ENCODE data around the gene CIITA.

Gene CIITA

DNA sequence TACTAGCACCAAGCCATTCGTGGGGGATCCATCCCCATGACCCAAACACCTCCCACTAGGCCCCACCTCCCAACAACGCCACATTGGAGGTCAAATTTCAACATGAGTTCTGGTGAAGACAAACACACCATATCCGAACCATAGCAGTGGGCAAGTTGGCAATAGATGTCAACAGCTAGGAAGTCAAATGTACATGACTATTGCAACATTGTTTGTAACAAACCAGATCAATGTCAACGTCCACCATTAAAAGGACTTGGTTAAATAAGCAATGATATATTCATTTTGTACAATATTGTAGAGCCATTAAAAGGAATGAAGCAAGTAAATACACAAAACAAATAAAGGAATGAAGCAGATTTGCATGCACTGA is 26.5 kb upstream of the CIITA start:
- DNase-seq, result no peak

DNA sequence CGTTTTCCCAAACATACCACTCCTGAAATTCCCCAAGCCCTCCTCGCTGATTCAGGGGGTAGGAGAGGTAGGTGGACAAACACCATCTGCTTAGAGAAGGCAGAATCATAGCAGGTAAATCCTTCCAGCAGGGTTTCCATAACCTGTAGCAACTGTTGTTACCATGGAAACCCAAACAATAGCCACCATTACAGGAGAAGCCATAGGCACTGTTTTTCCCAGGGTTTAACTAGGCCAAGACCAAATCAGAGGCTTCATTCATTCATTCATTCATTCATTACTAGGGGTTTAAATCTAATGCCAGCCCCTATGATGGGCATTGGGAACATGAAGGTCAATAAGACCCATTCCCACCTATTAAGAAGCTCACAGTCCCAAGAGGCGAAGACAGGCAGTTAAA is 25.5 kb upstream of the CIITA start:
- DNase-seq, result no peak

DNA sequence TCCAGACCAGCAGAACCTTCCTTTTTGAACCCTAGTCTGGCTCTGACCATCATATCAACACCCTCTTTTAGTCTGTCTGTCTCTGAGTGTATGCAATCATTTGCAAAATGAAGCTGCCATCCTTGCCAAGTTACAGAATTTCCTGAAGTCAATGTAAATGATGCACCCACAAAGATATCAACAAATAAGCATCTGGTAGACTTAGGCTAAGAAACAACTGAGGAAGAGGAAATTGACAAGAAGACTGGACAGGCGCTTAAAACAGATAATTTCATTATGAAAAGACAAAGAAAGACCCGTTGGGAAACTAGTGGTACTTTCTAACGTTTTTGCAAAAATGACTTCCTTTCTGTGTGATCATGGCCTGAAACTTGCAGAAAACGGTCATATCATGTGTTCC is 24.7 kb upstream of the CIITA start:
- DNase-seq, result no peak

DNA sequence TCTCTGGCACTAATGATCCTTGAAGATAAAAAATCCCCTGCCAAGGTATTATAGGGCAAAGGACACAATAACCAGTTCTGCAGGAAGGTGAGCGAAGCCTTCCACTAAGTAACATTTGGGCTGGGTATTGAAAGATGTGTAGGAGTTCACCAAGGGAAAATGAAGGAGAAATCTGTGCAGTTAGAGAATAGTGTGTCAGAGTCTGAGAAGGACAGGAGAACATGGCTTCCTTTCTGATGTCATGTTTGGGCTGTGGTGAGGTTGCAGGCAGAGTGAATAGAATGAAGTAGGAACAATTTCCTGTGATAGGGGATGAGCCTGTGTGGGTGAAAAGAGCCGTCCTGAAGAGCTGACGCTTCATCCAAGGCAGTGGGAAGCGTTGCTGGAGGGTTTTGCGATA is 24.1 kb upstream of the CIITA start:
- DNase-seq, result no peak

DNA sequence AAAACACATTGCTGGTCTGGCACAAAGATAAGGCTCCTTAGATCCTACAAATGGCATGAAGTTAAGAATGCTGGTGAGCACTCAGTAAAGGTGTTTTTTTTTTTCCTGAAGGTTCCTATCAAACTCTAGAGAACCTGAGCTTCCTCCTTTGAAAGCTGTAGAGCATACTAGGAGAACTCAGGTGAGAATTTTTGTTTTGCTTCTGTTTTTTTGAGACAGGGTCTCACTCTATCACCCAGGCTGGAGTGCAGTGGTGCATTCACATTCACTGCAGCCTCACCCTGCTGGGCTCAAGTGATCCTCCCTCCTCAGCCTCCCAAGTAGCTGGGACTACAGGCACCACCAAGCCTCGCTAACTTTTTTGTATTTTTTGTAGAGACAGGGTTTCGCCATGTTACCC is 21.0 kb upstream of the CIITA start:
- DNase-seq, result no peak

DNA sequence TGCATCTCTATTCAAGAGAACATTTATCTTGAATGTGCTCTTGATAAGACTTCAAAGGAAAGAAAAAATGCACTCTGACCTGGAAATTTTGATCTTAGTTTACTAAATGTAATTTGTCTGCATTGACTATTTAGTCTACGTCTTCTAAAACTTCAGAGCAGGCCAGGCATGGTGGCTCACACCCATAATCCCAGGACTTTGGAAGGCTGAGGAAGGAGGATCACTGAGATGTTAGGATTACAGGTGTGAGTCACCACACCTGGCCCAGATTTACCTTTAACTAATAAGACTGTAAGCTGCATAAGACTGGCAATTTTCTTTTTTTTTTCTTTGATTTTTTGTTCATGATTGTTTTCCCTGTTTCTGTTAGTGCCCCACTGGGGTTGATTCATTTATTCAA is 18.8 kb upstream of the CIITA start:
- no peak for DNase-seq

DNA sequence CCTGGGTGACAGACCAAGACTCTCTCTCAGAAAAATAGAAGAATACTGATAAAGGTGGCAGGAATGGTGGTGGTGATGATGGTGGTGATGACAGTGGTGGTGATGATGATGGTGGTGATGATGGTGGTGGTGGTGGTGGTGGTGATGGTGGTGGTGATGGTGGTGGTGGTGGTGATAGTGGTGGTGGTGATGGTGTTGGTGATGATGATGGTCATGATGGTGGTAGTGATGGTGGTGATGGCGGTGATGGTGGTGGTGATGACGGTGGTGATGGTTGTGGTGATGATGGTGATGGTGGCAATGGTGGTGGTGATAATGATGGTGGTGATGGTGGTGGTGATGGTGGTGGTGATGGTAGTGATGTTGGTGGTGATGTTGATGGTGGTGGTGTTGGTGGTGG is 18.0 kb upstream of the CIITA start:
- no peak for DNase-seq

DNA sequence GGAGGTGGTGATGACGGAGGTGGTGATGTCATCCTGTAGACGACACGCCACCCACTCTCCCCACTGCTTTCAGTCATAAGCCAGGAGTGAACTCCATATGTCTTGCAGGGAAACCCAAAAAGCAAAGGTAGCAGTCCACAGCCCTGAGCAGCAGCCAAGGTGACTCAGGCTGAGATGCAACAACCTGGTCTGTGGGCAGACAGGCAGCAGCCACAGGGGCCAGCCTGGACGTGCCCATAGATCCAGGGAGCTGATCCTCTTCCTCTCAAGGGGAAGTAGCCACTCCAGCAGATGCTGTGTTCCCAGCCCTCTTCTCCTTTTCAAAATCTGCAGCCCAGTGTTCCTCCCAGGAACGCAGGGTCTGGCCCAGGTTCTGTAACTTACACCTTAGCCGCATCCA is 17.3 kb upstream of the CIITA start:
- DNase-seq, result no peak

DNA sequence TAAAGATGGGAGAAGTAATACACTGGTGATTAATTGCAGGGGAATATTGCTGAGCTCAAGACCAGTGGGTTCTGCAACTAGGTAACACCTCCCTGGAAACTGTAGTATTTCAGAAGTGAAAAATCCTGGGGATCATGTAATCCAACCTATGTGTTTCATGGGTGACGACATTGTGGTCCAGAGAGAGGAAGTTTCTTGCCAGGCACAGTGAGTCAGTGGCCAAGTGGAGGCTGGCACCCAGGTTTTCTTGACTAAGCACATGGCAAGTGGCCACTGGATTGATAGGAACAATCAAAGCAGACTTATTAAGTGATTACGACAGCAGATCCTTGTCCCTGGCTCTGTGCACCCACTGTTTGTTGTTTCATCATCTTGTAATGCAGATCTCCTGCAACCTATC is 14.6 kb upstream of the CIITA start:
- DNase-seq, result no peak

DNA sequence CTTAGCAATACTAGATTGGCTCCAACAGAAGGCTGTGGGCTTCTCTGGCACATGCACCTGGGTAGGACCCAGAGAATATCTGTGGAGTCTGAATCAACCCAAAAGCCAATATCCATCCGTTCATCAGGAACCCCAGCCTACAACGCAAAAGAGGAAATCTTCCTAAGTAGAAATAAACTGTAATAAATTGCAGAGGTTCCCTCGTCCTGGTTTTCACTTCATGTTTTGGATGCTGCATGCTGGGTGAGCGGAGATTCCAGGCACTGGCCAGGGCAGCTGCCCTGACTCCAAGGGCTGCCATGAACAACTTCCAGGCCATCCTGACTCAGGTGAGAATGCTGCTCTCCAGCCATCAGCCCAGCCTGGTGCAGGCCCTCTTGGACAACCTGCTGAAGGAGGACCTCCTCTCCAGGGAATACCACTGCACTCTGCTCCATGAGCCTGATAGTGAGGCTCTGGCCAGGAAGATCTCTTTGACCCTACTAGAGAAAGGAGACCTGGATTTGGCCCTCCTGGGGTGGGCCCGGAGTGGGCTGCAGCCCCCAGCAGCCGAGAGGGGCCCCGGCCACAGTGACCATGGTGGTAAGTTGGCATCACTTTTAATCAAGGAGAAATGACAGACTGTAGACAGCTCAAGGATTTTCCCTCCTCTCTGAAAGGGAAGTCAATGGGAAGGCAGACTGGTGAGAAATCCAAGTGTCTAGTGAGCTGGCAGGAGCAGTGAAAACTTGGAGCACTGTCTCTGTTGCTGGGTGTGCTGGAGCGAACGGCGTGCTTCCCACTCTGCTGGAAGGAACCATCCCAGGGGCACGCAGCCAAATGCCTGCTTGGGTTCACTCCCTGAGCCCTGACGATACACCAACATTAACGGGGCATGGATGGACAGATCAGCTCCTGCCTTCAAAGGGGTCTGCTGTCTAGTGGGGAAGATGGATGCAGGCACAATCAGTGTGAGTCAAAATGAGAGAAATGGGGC is 10.7 kb upstream of the CIITA start:
- no peak for DNase-seq

DNA sequence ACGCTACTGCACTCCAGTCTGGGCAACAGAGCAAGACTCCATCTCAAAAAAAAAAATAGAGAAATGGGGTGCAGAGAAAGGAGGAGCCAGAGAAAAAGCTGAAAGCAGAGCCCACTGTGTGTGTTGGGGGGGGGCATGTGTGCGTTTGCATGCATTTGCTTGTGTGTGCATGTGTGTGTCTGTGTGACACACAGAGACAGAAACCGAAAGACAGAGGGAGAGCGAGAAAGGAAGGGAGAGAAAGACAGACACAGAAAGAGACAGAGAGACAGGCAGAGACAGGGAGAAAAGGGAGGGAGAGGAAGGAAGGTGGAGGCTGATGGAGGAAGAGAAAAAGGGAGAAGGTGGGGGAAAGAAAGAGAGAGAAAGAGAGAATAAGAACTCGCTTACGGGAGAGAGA is 9.8 kb upstream of the CIITA start:
- DNase-seq, result no peak

DNA sequence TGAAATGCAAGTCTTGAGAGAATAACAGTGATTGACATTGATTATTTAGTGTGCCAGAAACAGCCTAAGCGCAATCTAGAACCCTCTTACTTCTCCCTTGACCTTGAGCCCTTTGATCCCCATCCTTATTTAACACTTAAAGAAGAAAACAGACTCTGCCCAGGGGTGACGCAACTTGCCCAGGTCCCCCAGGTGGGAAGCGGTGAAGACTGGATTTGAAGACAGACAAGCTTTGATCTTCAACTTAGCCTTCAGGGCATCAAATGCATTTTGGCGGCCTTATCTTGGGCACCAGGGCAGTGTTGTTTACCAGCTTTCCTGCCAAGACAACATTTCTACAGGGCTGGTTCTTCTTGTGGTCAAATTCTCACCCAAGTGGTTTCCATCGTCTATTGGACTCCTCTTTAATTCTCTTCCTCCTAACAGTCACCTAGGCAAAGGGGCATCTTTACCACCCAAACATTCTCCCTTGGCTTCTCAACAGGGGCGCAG is 8.9 kb upstream of the CIITA start:
- DNase-seq, result no peak

DNA sequence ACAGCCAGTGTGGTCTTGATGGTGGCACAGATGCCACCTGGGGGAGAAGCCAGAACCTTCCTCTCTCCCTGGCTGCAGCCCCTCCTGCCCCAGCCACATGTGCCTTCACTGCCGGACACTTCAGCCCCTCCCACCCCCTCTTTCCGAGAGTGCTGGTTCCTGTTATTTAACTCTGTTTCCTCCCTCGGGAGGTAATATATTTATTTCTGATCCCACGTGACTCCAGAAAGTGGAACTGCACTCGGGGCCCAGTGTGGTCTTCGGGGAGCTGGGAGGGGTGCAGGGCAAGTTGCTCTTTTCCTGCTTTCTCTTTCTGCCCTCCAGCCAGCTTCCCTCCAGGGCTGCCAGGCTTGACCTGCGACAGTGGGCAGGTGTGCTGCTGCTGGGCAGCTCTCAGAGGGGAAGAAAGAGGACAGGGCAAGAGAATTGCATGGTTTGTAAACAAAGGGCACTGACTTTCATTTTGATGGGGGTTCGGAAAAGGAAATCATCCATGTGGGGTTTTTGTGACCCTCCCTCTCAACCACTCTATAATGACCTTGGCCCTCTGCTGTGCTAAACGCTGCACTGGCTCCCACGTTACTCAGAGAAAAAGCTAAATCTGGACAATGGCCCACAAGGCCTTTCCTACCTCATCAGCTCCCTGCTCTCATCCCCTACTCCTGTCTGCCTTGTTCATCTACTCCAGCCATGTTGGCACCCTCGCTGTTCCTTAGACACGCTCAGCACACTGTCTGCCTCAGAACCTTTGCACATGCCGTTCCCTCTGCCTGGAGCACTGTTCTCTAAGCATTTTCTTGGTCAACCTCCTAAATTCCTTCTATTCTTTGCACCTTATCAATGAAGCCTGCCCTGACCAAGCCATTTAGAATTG is 8.2 kb upstream of the CIITA start:
- no peak for DNase-seq

DNA sequence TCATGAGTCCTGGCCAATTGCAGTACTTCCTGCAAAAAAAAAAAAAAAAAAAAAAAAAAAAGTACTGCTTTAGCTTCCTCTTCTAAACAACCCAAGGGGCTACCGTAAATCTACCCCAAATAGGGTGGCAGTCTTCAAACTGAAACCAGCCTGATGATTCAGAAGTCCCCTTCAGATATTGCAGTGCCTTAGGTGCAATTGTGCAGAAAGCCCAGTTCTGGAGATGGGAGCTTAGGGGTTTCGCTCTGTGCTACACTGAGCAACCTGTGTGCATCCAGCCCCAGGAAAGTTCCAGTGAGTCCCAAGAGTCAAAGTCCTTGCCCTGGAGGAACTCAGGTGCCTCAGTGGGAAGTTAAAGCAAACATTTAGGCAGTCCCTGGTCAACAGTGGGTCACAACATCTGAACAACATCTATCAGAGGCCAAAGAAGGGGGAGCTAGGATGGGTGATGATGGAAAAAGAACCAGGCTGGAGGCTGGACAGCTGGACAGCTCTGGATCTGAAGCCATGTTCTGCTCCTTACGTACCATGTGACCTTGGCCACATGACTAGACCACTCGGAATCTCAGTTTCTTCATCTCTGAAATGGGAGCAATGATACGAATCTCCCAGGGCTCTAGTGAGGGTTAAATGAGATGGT is 6.7 kb upstream of the CIITA start:
- no peak for DNase-seq

DNA sequence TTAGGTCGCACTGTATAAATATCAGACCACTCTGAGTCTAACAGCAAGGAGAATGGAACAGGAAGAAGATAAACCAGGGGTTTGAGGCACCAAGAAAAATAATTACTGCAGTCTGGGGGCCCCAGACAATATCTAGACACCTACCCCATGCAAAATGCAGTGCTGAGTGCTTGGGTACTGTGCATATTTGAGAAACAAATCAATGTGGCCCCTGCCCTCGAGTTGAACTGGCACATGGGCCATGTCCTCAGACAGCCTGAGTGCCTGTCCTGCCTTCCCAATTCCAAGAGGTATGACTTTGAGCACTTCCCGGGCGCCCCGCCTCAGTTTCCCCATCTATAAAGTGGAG is 6.2 kb upstream of the CIITA start:
- no peak for DNase-seq

DNA sequence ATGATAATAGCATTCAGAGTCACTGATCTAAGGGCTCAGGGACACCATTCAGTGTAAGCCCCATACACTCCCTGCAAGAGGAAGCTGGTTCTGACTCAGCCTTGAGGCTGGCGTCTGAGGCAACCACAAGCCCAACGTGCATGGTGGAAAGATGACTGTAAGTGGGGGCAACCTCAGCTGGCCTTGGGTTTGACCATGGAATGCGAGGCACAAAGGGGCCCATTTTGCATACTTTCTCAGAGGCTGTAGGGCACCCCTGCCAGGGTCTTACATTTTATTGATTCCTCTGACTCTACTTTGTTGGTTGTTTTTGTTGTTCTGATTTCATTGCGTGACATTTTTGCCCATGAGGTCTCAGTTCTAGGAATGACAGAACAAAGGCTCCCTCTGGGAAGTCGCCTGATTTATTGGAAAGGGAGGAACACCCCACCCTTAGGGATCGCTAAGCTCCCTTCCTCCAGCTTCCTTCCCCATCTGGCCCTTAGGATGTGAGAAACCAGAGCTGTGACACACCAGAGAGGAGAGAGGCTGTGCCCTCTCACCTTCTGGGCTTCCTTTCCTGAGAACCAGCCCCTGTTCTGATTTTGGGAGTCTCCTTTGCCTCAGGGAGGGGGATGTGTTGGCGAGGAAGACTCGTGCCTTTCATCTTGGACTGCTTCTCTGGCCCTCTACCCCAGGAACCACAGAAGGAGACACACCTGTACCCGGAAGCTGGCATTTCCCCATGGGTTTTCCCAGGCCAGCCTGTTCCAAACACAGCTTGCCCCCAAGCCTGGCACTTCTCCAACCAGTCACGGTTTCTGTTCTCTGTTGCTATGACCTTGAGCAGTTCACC is 5.6 kb upstream of the CIITA start:
- DNase-seq, result no peak

DNA sequence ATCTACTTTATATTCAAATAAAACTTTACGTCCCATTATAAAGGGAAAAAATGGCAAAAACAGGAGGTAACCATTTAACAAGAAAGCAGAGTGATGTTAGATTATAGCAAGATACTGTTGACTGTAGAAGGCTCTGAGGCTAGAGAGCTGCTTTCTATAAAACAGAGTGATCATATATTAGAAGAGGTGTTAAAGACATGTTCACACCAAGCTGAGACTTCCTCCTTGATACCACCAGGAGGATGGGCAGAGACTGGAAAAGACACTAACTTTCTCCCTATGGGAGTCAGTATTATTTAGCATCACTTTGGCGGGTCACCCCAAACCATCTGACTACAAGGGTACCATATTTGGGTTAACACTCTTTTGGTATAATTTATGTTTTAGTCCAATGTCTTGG is 687 bp upstream of the CIITA start:
- DNase-seq, result no peak

DNA sequence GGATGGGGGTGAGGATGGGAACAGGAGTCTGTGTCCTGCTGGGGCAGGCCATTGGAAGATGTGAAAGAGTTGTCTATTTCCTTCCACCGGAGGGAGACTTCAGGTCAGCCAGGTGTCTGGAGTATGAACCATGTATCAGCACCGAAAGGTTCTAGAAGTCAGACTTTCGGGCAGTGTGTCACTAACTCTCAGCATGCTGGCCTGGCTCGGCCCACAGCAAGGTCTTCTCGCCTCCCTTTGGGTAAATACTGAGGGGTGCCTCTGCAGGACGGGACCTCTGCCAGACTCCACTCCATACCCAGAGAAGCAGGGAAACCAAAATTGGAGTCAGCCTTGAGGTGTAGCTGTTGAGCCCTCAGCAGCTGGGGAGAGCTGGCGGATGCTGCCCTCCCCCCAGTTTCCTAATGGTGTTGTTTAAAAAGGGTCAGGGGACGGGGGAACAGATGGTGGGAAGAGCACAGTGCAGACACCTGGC is 507 bp downstream of the CIITA start:
- peak; percentile 18 for DNase-seq

DNA sequence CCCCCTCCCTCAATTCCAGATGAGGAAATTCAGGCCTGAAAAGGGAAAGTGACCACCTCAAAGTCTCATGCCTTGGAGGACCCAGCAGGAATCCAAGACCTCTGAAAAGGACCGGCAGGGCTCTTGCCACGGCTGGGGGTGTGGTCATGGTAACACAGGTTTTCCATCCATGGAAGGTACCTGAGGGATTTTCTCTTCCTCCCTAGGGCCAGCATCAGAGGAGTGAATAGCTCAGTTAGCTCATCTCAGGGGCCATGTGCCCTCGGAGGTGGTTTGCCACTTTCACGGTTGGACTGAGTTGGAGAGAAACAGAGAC is 1.3 kb downstream of the CIITA start:
- DNase-seq, result no peak

DNA sequence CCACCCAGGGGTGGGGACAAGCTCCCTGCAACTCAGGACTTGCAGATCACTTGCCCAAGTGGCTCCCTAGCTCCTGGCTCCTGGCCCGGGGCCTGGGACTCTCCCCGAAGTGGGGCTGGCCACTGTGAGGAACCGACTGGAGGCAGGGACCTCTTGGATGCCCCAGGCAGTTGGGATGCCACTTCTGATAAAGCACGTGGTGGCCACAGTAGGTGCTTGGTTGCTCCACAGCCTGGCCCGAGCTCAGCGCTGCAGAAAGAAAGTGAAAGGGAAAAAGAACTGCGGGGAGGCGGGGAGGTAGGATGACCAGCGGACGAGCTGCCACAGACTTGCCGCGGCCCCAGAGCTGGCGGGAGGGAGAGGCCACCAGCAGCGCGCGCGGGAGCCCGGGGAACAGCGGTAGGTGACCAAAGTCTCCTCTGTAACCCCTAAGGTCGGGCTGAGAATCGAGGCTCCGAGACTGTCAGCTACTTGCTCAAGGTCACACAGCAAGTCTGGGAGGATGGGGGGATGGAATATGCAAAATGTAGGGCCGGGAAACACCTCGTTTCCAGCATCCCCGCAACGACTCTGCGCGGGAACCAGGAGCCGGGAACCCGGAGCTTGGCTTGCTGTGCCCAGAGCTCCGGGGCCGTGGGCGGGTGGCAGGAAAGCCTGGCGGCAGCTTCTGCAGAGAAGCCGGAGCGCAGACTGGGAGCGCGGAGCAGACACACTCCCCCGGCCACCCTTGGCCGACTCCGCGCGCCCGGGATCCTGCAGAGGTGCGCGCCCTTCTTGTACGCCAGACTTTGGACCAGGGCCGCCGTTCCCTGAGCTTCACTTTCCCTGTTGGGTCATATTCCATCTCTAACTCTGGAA is 1.9 kb downstream of the CIITA start:
- DNase-seq, result no peak

Data from NCI-H1694 (cell line).